Pericardium fibroblast (primary cell): ENCODE measurements around the gene ABCC5. TPM values are rescaled to one million over a fixed set of nuclear protein-coding genes. Genes with fewer than 3 reads are reported as not detected.

Experiments used
- total RNA-seq: library from RNA; depleted of rRNA; stranded (reverse); fragments of >200 nt; gene quantifications from 2 replicates; pipeline ENCODE4 v1.2.3, GENCODE V29; 2015

Gene ABCC5
- 7.0 and 16.4 TPM in 2 replicates for total RNA-seq

DNA sequence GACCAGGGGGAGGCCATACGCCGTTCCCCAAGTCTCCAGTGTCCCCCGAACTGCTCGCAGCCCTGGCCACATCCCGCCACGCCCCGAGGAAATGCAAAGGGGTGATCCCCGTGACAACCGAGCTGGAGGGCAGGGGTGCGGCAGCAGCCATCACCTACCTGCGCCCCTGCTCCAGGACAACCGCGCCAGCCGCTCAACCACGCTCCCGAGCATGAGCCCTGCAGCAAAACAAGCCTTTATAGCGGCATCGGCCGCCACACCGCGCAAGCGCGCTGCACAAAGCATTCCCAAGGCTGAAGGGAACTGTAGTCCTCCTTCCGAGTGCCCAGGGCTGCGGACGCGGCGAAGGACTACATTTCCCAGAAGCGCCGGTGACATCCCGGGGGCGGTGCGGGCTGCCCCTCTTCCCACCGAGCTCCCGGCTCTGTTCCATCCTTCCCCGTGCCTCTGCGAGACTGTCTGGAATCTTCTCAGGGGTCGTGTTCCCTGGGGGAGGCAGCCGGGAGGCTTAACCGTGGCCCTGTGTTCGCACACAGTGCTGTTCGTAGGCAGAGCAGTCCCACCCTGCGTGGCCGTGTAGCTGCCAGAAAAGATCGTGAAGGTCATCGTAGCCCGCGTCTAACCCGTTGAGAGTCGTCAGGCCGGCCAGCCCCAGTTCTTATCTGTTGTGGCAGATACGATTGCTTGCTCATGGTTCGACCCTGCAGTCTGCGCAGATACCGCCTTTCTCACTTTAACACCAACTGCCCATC, at the start of gene ABCC5:
Gene ABCC5 (minus strand): TSS at position 213 of the 752 bp plus-strand sequence. CDS start 3,492 bp downstream, outside the sequence.

DNA sequence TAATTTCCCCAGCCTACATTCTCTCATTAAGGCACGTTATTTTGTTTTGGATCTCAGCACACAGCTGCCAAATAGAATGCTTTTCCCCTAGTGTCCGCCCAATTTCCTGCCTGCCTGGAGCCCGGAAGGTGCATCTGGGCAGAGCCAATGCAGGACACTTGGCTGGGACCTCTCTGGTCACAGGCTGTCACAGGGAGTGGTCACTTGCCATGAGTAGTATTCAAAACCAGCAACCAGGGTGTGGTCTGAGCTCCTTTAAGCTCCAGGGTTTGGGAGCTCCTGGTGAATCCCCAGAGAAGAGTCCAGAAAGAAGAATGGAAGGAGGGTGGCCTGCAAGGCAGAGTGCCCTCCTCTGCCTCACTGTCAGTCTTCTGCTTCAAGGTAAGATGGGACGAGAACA, 35.1 kb upstream of the ABCC5 start, which contains the start of gene HTR3C:
Gene HTR3C (plus strand): TSS at position 281 of the 400 bp plus-strand sequence. CDS start 34 bp downstream, at position 315.

DNA sequence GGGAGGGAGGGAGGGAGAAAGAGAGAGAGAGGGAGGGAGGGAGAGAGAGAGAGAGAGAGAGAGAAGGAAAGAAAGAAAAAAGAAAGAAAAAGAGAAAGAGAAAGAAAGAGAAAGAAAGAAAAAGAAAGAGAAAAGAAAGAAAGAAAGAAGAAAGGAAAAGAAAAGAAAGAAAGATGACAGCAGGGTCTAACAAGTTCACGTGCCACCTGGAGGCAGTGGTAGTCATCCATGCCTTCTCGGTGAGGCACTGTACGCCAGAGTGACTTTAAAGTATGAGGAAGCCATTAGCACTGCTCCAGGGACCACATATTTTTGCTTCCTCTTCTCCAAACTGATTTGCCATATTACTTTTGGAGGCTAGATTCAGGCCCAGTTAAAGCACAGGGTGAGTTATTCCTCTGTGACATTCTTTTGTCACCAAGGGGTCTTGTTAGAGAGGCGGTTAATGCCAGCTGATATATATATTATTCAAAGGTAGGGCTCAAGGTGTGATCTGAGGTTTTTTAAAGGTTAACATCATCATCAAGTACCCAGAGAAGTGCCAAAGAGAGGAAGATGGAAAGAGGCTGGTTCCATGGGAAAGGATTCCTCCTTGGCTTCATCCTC, 13.6 kb upstream of the ABCC5 start, which contains the start of gene HTR3D:
Gene HTR3D (plus strand): TSS at position 556 of the 606 bp plus-strand sequence. CDS start 0 bp downstream, at position 556.

DNA sequence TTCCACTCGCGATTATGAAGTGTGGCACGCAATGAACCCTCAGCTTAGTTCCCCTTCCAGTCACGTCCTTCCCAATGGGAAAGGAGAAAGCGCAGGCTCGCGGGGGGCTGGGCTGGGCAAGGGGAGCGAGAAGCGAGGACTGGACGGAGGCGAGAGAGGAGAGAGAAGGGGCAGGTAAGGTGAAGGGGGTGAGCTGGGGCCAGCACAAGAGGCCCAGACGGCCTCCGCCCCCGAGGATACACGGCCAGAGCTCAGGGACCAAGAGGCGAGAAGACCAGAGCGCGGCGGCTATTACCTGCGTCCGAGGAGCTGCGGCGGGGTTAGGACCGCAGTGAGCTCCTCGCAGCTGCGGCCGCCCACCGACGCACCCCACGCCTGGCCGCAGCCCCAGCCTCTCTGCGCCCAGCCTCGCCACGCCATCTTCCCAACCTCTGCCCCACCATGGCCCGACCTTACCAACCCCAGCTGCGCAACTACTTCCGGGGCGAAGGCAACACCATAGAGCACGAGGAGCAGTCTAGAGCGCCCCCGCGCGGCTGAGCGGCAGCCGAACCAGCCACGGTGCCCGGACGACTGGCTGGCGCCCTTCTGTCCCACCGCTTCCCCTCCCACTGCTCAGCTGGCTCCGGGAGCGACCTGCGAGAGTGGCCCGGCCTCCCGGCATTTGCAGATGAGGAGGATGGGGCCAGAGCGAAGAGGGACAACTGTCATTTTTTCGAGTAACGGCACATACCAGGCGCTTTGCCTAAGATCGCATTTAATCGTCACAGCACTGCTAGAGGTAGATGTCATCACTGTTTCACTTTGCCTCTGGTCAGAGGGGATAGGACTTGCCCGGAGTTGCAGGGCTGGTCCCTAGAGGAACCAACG, 133.0 kb downstream of the ABCC5 start, which contains the start of gene PARL:
Gene PARL (minus strand): TSS at position 454 of the 870 bp plus-strand sequence. CDS start 34 bp downstream, at position 420.

Other genes starting within 250 kb of the ABCC5 start
- gene MAP6D1, start 192.3 kb downstream of the ABCC5 start, total RNA-seq: 2.0 and 6.9 TPM in 2 replicates
- gene PARL, start 133.0 kb downstream of the ABCC5 start, total RNA-seq: 35.4 and 43.9 TPM in 2 replicates
- gene HTR3D, start 13.9 kb upstream of the ABCC5 start, total RNA-seq: not detected in 2 replicates
- not detected in 2 replicates for gene HTR3C, start 35.2 kb upstream of the ABCC5 start, total RNA-seq
- gene HTR3E, start 79.2 kb upstream of the ABCC5 start, total RNA-seq: not detected in 2 replicates
- 9.3 and 27.5 TPM in 2 replicates for gene EIF2B5, start 117.5 kb upstream of the ABCC5 start, total RNA-seq
- 51.8 and 57.9 TPM in 2 replicates for gene DVL3, start 137.5 kb upstream of the ABCC5 start, total RNA-seq
- 319 and 405 TPM in 2 replicates for gene AP2M1, start 157.0 kb upstream of the ABCC5 start, total RNA-seq
- 50.2 and 73.2 TPM in 2 replicates for gene ABCF3, start 168.3 kb upstream of the ABCC5 start, total RNA-seq
- not detected in 2 replicates for gene VWA5B2, start 211.7 kb upstream of the ABCC5 start, total RNA-seq
- 65.1 and 65.7 TPM in 2 replicates for gene ALG3, start 231.1 kb upstream of the ABCC5 start, total RNA-seq
- 6.1 and 6.5 TPM in 2 replicates for gene EEF1AKMT4, start 231.8 kb upstream of the ABCC5 start, total RNA-seq
- 0.12 TPM in 1 of 2 replicates, not detected in the other for gene CAMK2N2, start 243.7 kb upstream of the ABCC5 start, total RNA-seq